HepG2 (cell line): ENCODE results near the gene CDYL. TPM values are rescaled to one million over a fixed set of nuclear protein-coding genes. Genes with fewer than 3 reads are reported as not detected.
A peak's percentile ranks its signal among the peaks of the same experiment; 100 is the strongest.

Experiments used
- AFF4 ChIP-seq: sonication (generic); formaldehyde crosslinking; IDR thresholded peaks from 2 replicates; pipeline ENCODE4 v1.4.0; 2020; ENCODE audit warnings: missing genetic modification reagents
- ARID2 ChIP-seq: sonication (generic); formaldehyde crosslinking; IDR thresholded peaks from 2 replicates; pipeline ENCODE4 v1.8.1; 2022; ENCODE audit warnings: mild to moderate bottlenecking, missing genetic modification reagents, borderline replicate concordance
- MEIS2 ChIP-seq: sonication (generic); formaldehyde crosslinking; IDR thresholded peaks from 2 replicates; pipeline ENCODE4 v1.9.0; 2021; ENCODE audit warnings: mild to moderate bottlenecking, missing genetic modification reagents
- NFATC3 ChIP-seq: sonication (generic); formaldehyde crosslinking; IDR thresholded peaks from 2 replicates; pipeline ENCODE4 v1.5.1; 2020; ENCODE audit warnings: mild to moderate bottlenecking, missing genetic modification reagents
- PHF21A ChIP-seq: sonication (generic); formaldehyde crosslinking; IDR thresholded peaks from 2 replicates; pipeline ENCODE4 v1.5.0; 2020; ENCODE audit warnings: mild to moderate bottlenecking, missing genetic modification reagents
- POLR2A ChIP-seq, 2 experiments: IDR thresholded peaks; 2 replicates each; pipeline ENCODE4 v1.6.1; 2011; ENCODE audit warnings: low read depth in 2 of 2, low read length in 2 of 2, mild to moderate bottlenecking in 1 of 2, moderate library complexity in 1 of 2; ENCODE audit not compliant: insufficient read depth in 1 of 2
- UBTF ChIP-seq: sonication (generic); formaldehyde crosslinking; IDR thresholded peaks from 2 replicates; pipeline ENCODE4 v1.4.0; 2020; ENCODE audit warnings: mild to moderate bottlenecking, missing genetic modification reagents
- ZBTB2 ChIP-seq: sonication (generic); formaldehyde crosslinking; IDR thresholded peaks from 2 replicates; pipeline ENCODE4 v1.8.0; 2022; ENCODE audit warnings: low read depth, missing genetic modification reagents
- ZBTB40 ChIP-seq, 2 experiments: fragments of 450-650 bp in 1 of 2; sonication (generic) in 1 of 2; formaldehyde crosslinking in 1 of 2; IDR thresholded peaks; 2 replicates each; pipeline versions ENCODE4 v1.6.1 to v1.8.0; 2016 to 2022; ENCODE audit warnings: antibody characterized with exemption in 1 of 2, mild to moderate bottlenecking in 1 of 2, missing genetic modification reagents in 1 of 2
- ZFAT ChIP-seq: sonication (generic); formaldehyde crosslinking; conservative IDR thresholded peaks from 2 replicates; pipeline ENCODE4 v1.8.1; 2023; ENCODE audit warnings: missing genetic modification reagents, inconsistent platforms
- ZFY ChIP-seq: sonication (generic); formaldehyde crosslinking; IDR thresholded peaks from 2 replicates; pipeline ENCODE4 v1.4.0; 2020; ENCODE audit warnings: missing genetic modification reagents
- ZNF17 ChIP-seq: sonication (generic); formaldehyde crosslinking; IDR thresholded peaks from 2 replicates; pipeline ENCODE4 v1.5.0; 2020; ENCODE audit warnings: mild to moderate bottlenecking, missing genetic modification reagents
- ZNF772 ChIP-seq: sonication (generic); formaldehyde crosslinking; IDR thresholded peaks from 2 replicates; pipeline ENCODE4 v1.5.0; 2020; ENCODE audit warnings: mild to moderate bottlenecking, missing genetic modification reagents
- polyA plus RNA-seq, 8 experiments: library from polyadenylated mRNA; depleted of rRNA in 3 of 8; stranded (reverse) in 7 of 8; unstranded in 1 of 8; fragments of >200 nt; fragmentation: Illumina TruSeq in 4 of 8; extraction: Trizol in 4 of 8; gene quantifications; 2 replicates each; pipeline versions ENCODE4 v1.2.1 to v1.2.3, GENCODE V29; 2011 to 2016; ENCODE audit warnings: low read depth in 4 of 8, missing spikeins in 1 of 8, mixed read lengths in 1 of 8; ENCODE audit not compliant: insufficient read depth in 1 of 8
- total RNA-seq, 5 experiments: library from RNA; depleted of rRNA; stranded (reverse); fragments of >200 nt; fragmentation: Illumina TruSeq; extraction: Trizol; gene quantifications; 2 replicates each; pipeline ENCODE4 v1.2.3, GENCODE V29; 2016; ENCODE audit warnings: low read depth in 1 of 5

CDYL gene
- total and polyA plus RNA-seq, 2 of the 13 experiments (the other 11 are each of a cell fraction or from before 2014, with no cell fraction given), result 22.8 to 105 TPM

GRCh38 chr6:4776131-4776492 lies at the start of gene CDYL (continued):
- TF ChIP-seq ZBTB2 (CRISPR knock-in tag) (peak; percentile 83), ZNF17 (CRISPR knock-in tag) (no peak), PHF21A (CRISPR knock-in tag) (no peak), POLR2A (IDR thresholded peaks at IDR 0.05; ENCODE audit: insufficient read depth in 1 of 2, low read depth in 2 of 2, low read length in 2 of 2) (peak; percentile 38 to 53; a peak in 2 of 4 replicates), ARID2 (CRISPR knock-in tag) (no peak), MEIS2 (no peak), ZNF772 (CRISPR knock-in tag) (no peak), ZFY (CRISPR knock-in tag) (peak; percentile 62; the same call in 1 of the 2 replicates), NFATC3 (CRISPR knock-in tag) (no peak), ZBTB40 (IDR thresholded peaks at IDR 0.05) (no peak), ZBTB40 (CRISPR knock-in tag; IDR thresholded peaks at IDR 0.05) (no peak), UBTF (CRISPR knock-in tag) (peak; percentile 50; the same call in 1 of the 2 replicates), ZFAT (CRISPR knock-in tag) (no peak), AFF4 (CRISPR knock-in tag) (no peak)
